Posterior vena cava (tissue), 2 donors: ENCODE results near the gene CADPS2. TPM values are rescaled to one million over a fixed set of nuclear protein-coding genes. Genes with fewer than 3 reads are reported as not detected.
"Not testable (repeated sequence)": the region's sequence is repeated elsewhere in the genome, so short reads cannot be mapped to it uniquely, and the experiment has no call there.

Experiments used
- DNase-seq: peaks from one replicate; pipeline ENCODE4 v3.0.0-alpha.2; 2020; ENCODE audit warnings: low spot score
- intact Hi-C, 2 donors: fragments of 100-400 bp; cut with DNase I; formaldehyde crosslinking; loops; one replicate each; pipeline versions ENCODE4 v1.14.1 to v1.14.2; 2022 to 2023
- total RNA-seq, 2 donors: library from RNA; stranded (reverse); fragmentation: NEBNext Ultra II Directional; extraction: Animal tissue kit (Norgen Biotek cat#: 25700); gene quantifications; one replicate each; pipeline ENCODE4 v1.2.1, GENCODE V29; 2021
- donor health status: DM: yes; HTN: yes; CAD: no.
- donor health status: DM: yes; HTN: yes; CAD: no.

Gene CADPS2
- total RNA-seq, 2 donors from 2014 or later = 15.6 to 19.1 TPM

- DNase-seq = no peak
- intact Hi-C loops = no loop called here
Observed at GRCh38 chr7:122864016-122864415, 22.2 kb downstream of the CADPS2 start.

- intact Hi-C loops = no loop called here
- DNase-seq = no peak
Observed at GRCh38 chr7:122858320-122858719, 27.9 kb downstream of the CADPS2 start.

- intact Hi-C loops = no loop called here
- no peak for DNase-seq
Observed at GRCh38 chr7:122850528-122850927, 35.7 kb downstream of the CADPS2 start.

GRCh38 chr7:122849957-122850328 is 36.3 kb downstream of the CADPS2 start:
- intact Hi-C loops = no loop called here
- DNase-seq = no peak

GRCh38 chr7:122849322-122849956 is 36.8 kb downstream of the CADPS2 start:
- intact Hi-C loops = no loop called here
- no peak for DNase-seq

- no peak for DNase-seq
- intact Hi-C loops = no loop called here
Observed at GRCh38 chr7:122847871-122848473, 38.3 kb downstream of the CADPS2 start.

GRCh38 chr7:122846591-122846990 is 39.7 kb downstream of the CADPS2 start:
- DNase-seq = no peak
- intact Hi-C loops = no loop called here

GRCh38 chr7:122845286-122845685 is 41.0 kb downstream of the CADPS2 start:
- intact Hi-C loops = no loop called here
- no peak for DNase-seq

- intact Hi-C loops = no loop called here
Observed at GRCh38 chr7:122844191-122844988, 41.9 kb downstream of the CADPS2 start.

GRCh38 chr7:122842971-122843370 is 43.3 kb downstream of the CADPS2 start:
- intact Hi-C loops = no loop called here

More at GRCh38 chr7:122844191-122844988, 41.9 kb downstream of the CADPS2 start:
- DNase-seq = no peak

GRCh38 chr7:122836286-122836685 is 50.0 kb downstream of the CADPS2 start:
- DNase-seq, intact Hi-C loops: not testable (repeated sequence)

More at GRCh38 chr7:122842971-122843370, 43.3 kb downstream of the CADPS2 start:
- DNase-seq = no peak

- intact Hi-C loops = not testable (repeated sequence)
Observed at GRCh38 chr7:122834571-122834942, 51.7 kb downstream of the CADPS2 start.

GRCh38 chr7:122833888-122834570 is 52.2 kb downstream of the CADPS2 start:
- no peak for DNase-seq
- intact Hi-C loops = no loop called here

More at GRCh38 chr7:122834571-122834942, 51.7 kb downstream of the CADPS2 start:
- not testable (repeated sequence) for DNase-seq

- DNase-seq = no peak
- intact Hi-C loops = loop anchor here in 1 of 2 donors (1.0 kb wide), 1 partner anchor 36 kb away; no protein-coding TSS in a partner anchor
Observed at GRCh38 chr7:122831436-122831835, 54.8 kb downstream of the CADPS2 start.

GRCh38 chr7:122829962-122830361 is 56.3 kb downstream of the CADPS2 start:
- intact Hi-C loops = no loop called here
- DNase-seq = no peak

- intact Hi-C loops = no loop called here
- no peak for DNase-seq
Observed at GRCh38 chr7:122827763-122828162, 58.5 kb downstream of the CADPS2 start.

GRCh38 chr7:122813845-122814244 is 72.4 kb downstream of the CADPS2 start:
- DNase-seq = no peak
- intact Hi-C loops = no loop called here

- intact Hi-C loops = loop anchor here in 1 of 2 donors (2.0 kb wide), 1 partner anchor 25 kb away; no protein-coding TSS in a partner anchor
- DNase-seq = no peak
Observed at GRCh38 chr7:122803851-122804250, 82.4 kb downstream of the CADPS2 start.

GRCh38 chr7:122803323-122803722 is 82.9 kb downstream of the CADPS2 start:
- intact Hi-C loops = no loop called here
- DNase-seq = no peak

GRCh38 chr7:122802301-122802751 is 83.9 kb downstream of the CADPS2 start:
- intact Hi-C loops = no loop called here
- DNase-seq = no peak
